IMR-90 (cell line): ENCODE data around the gene RASSF5. TPM values are rescaled to one million over a fixed set of nuclear protein-coding genes. Genes with fewer than 3 reads are reported as not detected.

ENCODE experiments used
- ATAC-seq: fragments of 200-7000 bp; cut with Tn5 transposase; 2 replicates; pipeline ENCODE4 v1.9.1; 2020; ENCODE audit warnings: low read depth, mild to moderate bottlenecking, moderate library complexity
- BruUV-seq: library from RNA; stranded (reverse); fragments of 400-500 nt; replicated peaks from 2 replicates; lab custom pipeline; 2021; lab: Mats Ljungman, UMichigan
- CTCF ChIA-PET: fragments of 300-600 bp; formaldehyde crosslinking; extraction: SDS; loops from one replicate; lab custom pipeline; 2021; ENCODE audit warnings: antibody characterized with exemption; lab: Yijun Ruan, JAX
- POLR2A ChIA-PET: fragments of 300-600 bp; sonication (Branson Sonifier 250); formaldehyde crosslinking; loops from one replicate; lab custom pipeline; 2022; ENCODE audit warnings: antibody characterized with exemption; ENCODE audit not compliant: unreplicated experiment; lab: Charles Lee
- DNase-seq: peaks from one replicate; pipeline ENCODE4 v3.0.0; 2013
- H2AFZ ChIP-seq: replicated peaks from 2 replicates; pipeline ENCODE3; 2013; ENCODE audit warnings: low read length, mild to moderate bottlenecking; ENCODE audit not compliant: poor library complexity
- H2AK5ac ChIP-seq: 2 replicates; pipeline ENCODE4 v1.6.1; 2013; ENCODE audit warnings: low read depth, low read length, inconsistent platforms
- H2AK9ac ChIP-seq: replicated peaks from 2 replicates; pipeline ENCODE3; 2013; ENCODE audit warnings: mild to moderate bottlenecking, low read depth, low read length, moderate library complexity; ENCODE audit not compliant: poor library complexity
- H2BK120ac ChIP-seq: 2 replicates; pipeline ENCODE4 v1.6.1; 2013; ENCODE audit warnings: low read depth, low read length, inconsistent platforms
- H2BK15ac ChIP-seq: 3 replicates; pipeline ENCODE4 v1.6.1; 2013; ENCODE audit warnings: low read depth, low read length, inconsistent platforms
- H2BK20ac ChIP-seq: 2 replicates; pipeline ENCODE4 v1.6.1; 2013; ENCODE audit warnings: low read depth, mild to moderate bottlenecking, inconsistent platforms, low read length, moderate library complexity
- H2BK5ac ChIP-seq: 2 replicates; pipeline ENCODE4 v1.6.1; 2013; ENCODE audit warnings: mild to moderate bottlenecking, low read depth, low read length, inconsistent platforms; ENCODE audit not compliant: poor library complexity, severe bottlenecking
- H3K14ac ChIP-seq: replicated peaks from 2 replicates; pipeline ENCODE4 v1.6.1; 2013; ENCODE audit warnings: low read depth, low read length, inconsistent platforms
- H3K18ac ChIP-seq: 2 replicates; pipeline ENCODE4 v1.6.1; 2013; ENCODE audit warnings: low read depth, low read length, control low read depth
- H3K23ac ChIP-seq: 2 replicates; pipeline ENCODE4 v1.6.1; 2013; ENCODE audit warnings: low read depth, low read length, inconsistent platforms
- H3K27ac ChIP-seq: 2 replicates; pipeline ENCODE4 v1.5.1; 2013; ENCODE audit warnings: mild to moderate bottlenecking, control low read depth, low read length; ENCODE audit not compliant: insufficient read depth
- H3K27me3 ChIP-seq: 2 replicates; pipeline ENCODE4 v1.6.1; 2013; ENCODE audit warnings: low read length; ENCODE audit not compliant: control insufficient read depth, insufficient read depth
- H3K36me3 ChIP-seq: 2 replicates; pipeline ENCODE4 v1.6.1; 2013; ENCODE audit warnings: low read length, mixed read lengths; ENCODE audit not compliant: control insufficient read depth, insufficient read depth
- H3K4ac ChIP-seq: 2 replicates; pipeline ENCODE4 v1.6.1; 2013; ENCODE audit warnings: low read depth, low read length, inconsistent platforms
- H3K4me1 ChIP-seq: 2 replicates; pipeline ENCODE4 v1.6.1; 2013; ENCODE audit warnings: low read length, mixed read lengths; ENCODE audit not compliant: control insufficient read depth, insufficient read depth
- H3K4me2 ChIP-seq: 2 replicates; pipeline ENCODE4 v1.6.1; 2013; ENCODE audit warnings: low read depth, mild to moderate bottlenecking, control low read depth, low read length, moderate library complexity
- H3K4me3 ChIP-seq: 2 replicates; pipeline ENCODE4 v1.5.1; 2013; ENCODE audit warnings: low read depth, mild to moderate bottlenecking, control low read depth, low read length, moderate library complexity; ENCODE audit not compliant: insufficient read depth
- H3K56ac ChIP-seq: 2 replicates; pipeline ENCODE4 v1.6.1; 2013; ENCODE audit warnings: low read length, inconsistent platforms; ENCODE audit not compliant: insufficient read depth; ENCODE audit errors: extremely low read depth
- H3K79me1 ChIP-seq, 2 experiments: 2 replicates each; pipeline ENCODE4 v1.6.1; 2013; ENCODE audit warnings: low read length in 2 of 2, inconsistent platforms in 1 of 2, low read depth in 1 of 2
- H3K9ac ChIP-seq: 2 replicates; pipeline ENCODE4 v1.6.1; 2013; ENCODE audit warnings: low read depth, low read length, control low read depth
- H3K9me1 ChIP-seq: 2 replicates; pipeline ENCODE4 v1.6.1; 2013; ENCODE audit warnings: low read length, inconsistent platforms; ENCODE audit not compliant: insufficient read depth
- H3K9me3 ChIP-seq: 2 replicates; pipeline ENCODE4 v1.6.1; 2013; ENCODE audit warnings: low read length; ENCODE audit not compliant: control insufficient read depth, insufficient read depth
- H4K20me1 ChIP-seq: 2 replicates; pipeline ENCODE4 v1.6.1; 2013; ENCODE audit warnings: low read length, inconsistent platforms; ENCODE audit not compliant: insufficient read depth
- H4K5ac ChIP-seq: 2 replicates; pipeline ENCODE4 v1.6.1; 2013; ENCODE audit warnings: mild to moderate bottlenecking, low read depth, low read length, control low read depth
- H4K8ac ChIP-seq, 2 experiments: 2 replicates each; pipeline ENCODE4 v1.6.1; 2013; ENCODE audit warnings: low read depth in 2 of 2, low read length in 2 of 2, control low read depth in 1 of 2, inconsistent platforms in 1 of 2
- H4K91ac ChIP-seq: 2 replicates; pipeline ENCODE4 v1.6.1; 2013; ENCODE audit warnings: low read depth, low read length, inconsistent platforms; ENCODE audit not compliant: insufficient read depth
- CEBPB ChIP-seq: IDR thresholded peaks from 2 replicates; pipeline ENCODE4 v1.6.1; 2012; ENCODE audit warnings: low read depth, low read length, improper control_type of control experiment
- MAZ ChIP-seq: IDR thresholded peaks from 2 replicates; pipeline ENCODE4 v1.6.1; 2012; ENCODE audit warnings: low read depth, mild to moderate bottlenecking, low read length, improper control_type of control experiment, moderate library complexity, borderline replicate concordance
- NFE2L2 ChIP-seq: fragments of 150-350 bp; IDR thresholded peaks from 2 replicates; pipeline ENCODE4 v1.6.1; 2016; ENCODE audit warnings: low read depth, mild to moderate bottlenecking, low read length
- POLR2A ChIP-seq: IDR thresholded peaks from 2 replicates; pipeline ENCODE4 v1.6.1; 2012; ENCODE audit warnings: mild to moderate bottlenecking, low read depth, low read length
- WGBS, 2 experiments: methylation state at CpG; one replicate each; pipeline versions ENCODE4 v1.1.5 to v1.1.7; 2013; ENCODE audit warnings: missing lambda C conversion rate in 2 of 2; ENCODE audit not compliant: insufficient read length in 1 of 2; ENCODE audit errors: extremely low coverage in 2 of 2; 5-methylcytosine and 5-hydroxymethylcytosine counted together
- dilution Hi-C: fragments of 300-500 bp; cut with HindIII; formaldehyde crosslinking; loops from one replicate; pipeline ENCODE4 v1.14.3; 2018; ENCODE audit warnings: low sequenced_read_pairs; ENCODE audit not compliant: unreplicated experiment
- in situ Hi-C: fragments of 300-500 bp; cut with MboI; formaldehyde crosslinking; loops from 3 replicates; pipeline ENCODE4 v1.14.3; 2019; ENCODE audit warnings: low sequenced_read_pairs, inconsistent platforms, mixed read lengths
- intact Hi-C: fragments of 100-400 bp; cut with micrococcal nuclease; formaldehyde crosslinking; loops from 2 replicates; pipeline ENCODE4 v1.10.0; 2022
- polyA plus RNA-seq, 3 experiments: library from polyadenylated mRNA; depleted of rRNA; stranded (reverse); fragments of >200 nt; gene quantifications; 2 replicates each; pipeline ENCODE4 v1.2.3, GENCODE V29; 2012; ENCODE audit warnings: low replicate concordance in 1 of 3
- total RNA-seq: library from RNA; depleted of rRNA; stranded (reverse); fragments of >200 nt; gene quantifications from 2 replicates; pipeline ENCODE4 v1.2.3, GENCODE V29; 2012
- TF ChIP-seq, protein P1 (sequence below): fragments of 150-350 bp; IDR thresholded peaks from 2 replicates; pipeline ENCODE4 v1.6.1; 2016; ENCODE audit warnings: low read depth, mild to moderate bottlenecking, low read length, moderate library complexity, borderline replicate concordance
- TF ChIP-seq, protein P2 (sequence below): fragments of 150-350 bp; IDR thresholded peaks from 2 replicates; pipeline ENCODE4 v1.6.1; 2017; ENCODE audit warnings: mild to moderate bottlenecking, antibody characterized with exemption, low read length, low read depth

RASSF5 gene
- total and polyA plus RNA-seq, 2 of the 4 experiments (the other 2 are of a cell fraction) = 0.18 to 1.1 TPM

DNA sequence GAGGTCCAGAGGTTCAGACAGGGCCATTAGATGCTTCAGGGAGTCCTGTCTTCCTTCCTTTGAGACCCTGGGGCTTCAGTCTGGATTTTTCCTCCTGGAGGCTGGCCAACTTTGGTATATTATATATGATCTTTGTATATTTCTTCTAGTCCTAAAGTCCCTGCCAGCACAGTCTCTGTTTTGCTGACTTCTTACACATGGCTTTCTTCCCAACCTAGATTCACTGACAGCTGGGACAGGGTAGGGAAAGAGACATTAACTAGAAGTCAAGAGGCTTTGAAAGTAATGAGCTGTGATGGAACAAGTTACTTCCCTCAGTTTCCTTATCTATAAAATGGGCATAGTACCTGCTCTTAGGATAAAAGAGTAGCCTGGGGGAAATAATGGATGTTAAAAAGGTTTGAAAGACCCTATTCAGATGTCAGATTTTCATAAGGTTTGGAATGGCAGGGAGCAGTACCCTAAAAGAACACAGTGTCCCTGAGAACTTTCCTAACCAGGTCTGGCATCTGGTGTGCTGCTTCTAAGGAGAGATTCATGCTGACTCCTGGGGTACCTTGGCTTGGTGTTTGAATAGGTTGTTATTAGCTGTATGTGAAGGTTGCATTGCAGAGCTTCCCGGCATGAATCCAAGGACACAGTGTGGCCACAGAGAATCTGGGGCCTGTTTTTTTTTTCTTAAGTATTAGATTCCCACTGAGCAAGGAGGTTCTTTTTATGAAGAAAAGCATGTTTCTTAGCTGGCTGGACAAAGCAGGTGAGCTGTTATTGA is 47.6 kb downstream of the RASSF5 start (continued):
- no peak for TF ChIP-seq NFE2L2

DNA sequence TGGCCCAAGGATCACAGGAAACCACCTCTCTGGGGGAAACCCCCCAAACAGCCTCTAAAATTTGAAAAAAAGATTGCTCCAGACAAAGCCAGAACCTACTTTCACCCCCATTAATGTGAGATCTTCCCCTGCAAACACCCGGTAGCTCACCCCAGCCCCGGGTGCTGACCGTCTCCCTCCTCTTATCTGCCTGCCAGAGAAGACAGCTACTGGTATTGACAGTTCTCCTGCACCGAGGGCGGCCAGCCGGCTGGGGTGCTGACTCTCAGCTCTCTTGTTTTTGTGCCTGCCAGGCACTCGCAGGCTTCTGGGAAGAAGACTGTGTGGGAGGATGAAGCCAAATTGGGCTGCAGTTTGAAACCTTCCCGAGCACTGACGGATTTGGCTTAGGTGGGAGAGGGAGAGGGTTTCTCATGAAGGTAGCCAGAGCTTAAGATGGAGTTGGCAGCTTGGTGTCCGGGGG is 48.2 kb downstream of the RASSF5 start:
- H2BK5ac ChIP-seq = no peak overlapping the region
- H4K5ac ChIP-seq = no peak overlapping the region
- no peak overlapping the region for H3K18ac ChIP-seq
- H3K27me3 ChIP-seq = peaks cover 11% of the 10 kb centered on the region
- no peak overlapping the region for H4K8ac ChIP-seq
- BruUV-seq = no TSS peak
- intact Hi-C loops = no loop called here
- H3K56ac ChIP-seq = no peak overlapping the region
- H3K9me1 ChIP-seq = peaks cover 7% of the 10 kb centered on the region; the same call in 1 of the 2 replicates
- no peaks in the 10 kb centered on the region for H3K79me1 ChIP-seq
- peaks cover 4% of the 10 kb centered on the region; the same call in 1 of the 2 replicates for H3K4me1 ChIP-seq
- H2BK15ac ChIP-seq = no peak overlapping the region
- no peaks in the 10 kb centered on the region for H3K9me3 ChIP-seq
- no peak overlapping the region for H3K4me3 ChIP-seq
- in situ Hi-C loops = no loop called here
- dilution Hi-C loops = no loop called here
- H2BK20ac ChIP-seq = no peak overlapping the region
- TF ChIP-seq CEBPB (no peak), MAZ (no peak), POLR2A (no peak)
- TF ChIP-seq, protein P1, sequence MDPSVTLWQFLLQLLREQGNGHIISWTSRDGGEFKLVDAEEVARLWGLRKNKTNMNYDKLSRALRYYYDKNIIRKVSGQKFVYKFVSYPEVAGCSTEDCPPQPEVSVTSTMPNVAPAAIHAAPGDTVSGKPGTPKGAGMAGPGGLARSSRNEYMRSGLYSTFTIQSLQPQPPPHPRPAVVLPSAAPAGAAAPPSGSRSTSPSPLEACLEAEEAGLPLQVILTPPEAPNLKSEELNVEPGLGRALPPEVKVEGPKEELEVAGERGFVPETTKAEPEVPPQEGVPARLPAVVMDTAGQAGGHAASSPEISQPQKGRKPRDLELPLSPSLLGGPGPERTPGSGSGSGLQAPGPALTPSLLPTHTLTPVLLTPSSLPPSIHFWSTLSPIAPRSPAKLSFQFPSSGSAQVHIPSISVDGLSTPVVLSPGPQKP = no peak
- TF ChIP-seq, protein P2, sequence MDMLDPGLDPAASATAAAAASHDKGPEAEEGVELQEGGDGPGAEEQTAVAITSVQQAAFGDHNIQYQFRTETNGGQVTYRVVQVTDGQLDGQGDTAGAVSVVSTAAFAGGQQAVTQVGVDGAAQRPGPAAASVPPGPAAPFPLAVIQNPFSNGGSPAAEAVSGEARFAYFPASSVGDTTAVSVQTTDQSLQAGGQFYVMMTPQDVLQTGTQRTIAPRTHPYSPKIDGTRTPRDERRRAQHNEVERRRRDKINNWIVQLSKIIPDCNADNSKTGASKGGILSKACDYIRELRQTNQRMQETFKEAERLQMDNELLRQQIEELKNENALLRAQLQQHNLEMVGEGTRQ = no peak
- H3K14ac ChIP-seq = no peak overlapping the region
- WGBS, 2 experiments = no CpG with 5 or more reads among the region's 10 CpGs
- H2AFZ ChIP-seq = no peak overlapping the region
- no peak overlapping the region for H3K4me2 ChIP-seq
- no peaks in the 10 kb centered on the region for H3K36me3 ChIP-seq
- CTCF ChIA-PET = interaction anchor here (1.4 kb wide), 1 partner anchor 13 kb away, joined by 4 read pairs; no protein-coding TSS in a partner anchor
- no peak overlapping the region for H3K4ac ChIP-seq
- ATAC-seq (no peak), DNase-seq (no peak)
- no peak overlapping the region for H2BK120ac ChIP-seq
- H2AK9ac ChIP-seq = no peak overlapping the region
- no peak overlapping the region for H4K91ac ChIP-seq
- H4K20me1 ChIP-seq = 0 out of 2 replicates have a peak, but pooled peaks cover 12% of the 10 kb centered on the region
- no peak overlapping the region for H2AK5ac ChIP-seq
- H3K27ac ChIP-seq = no peak overlapping the region
- H3K9ac ChIP-seq = no peak overlapping the region
- no peak overlapping the region for H3K23ac ChIP-seq
- POLR2A ChIA-PET = no interaction called here
